GM19043 (cell line): ENCODE results near the gene GPC5.

Experiments
- ATAC-seq: cut with Tn5 transposase; IDR thresholded peaks from one replicate; pipeline ENCODE4 v1.9.1; 2021; ENCODE audit warnings: low read depth; ENCODE audit not compliant: unreplicated experiment

Gene GPC5

GRCh38 chr13:91922969-91923592 lies 524.7 kb downstream of the GPC5 start:
- ATAC-seq = no peak

GRCh38 chr13:91930687-91931086 lies 532.3 kb downstream of the GPC5 start:
- no peak for ATAC-seq

- ATAC-seq = no peak
Observed at GRCh38 chr13:91934354-91934753, 535.9 kb downstream of the GPC5 start.

- no peak for ATAC-seq
Observed at GRCh38 chr13:91946498-91947070, 548.2 kb downstream of the GPC5 start.

GRCh38 chr13:91948736-91949135 lies 550.3 kb downstream of the GPC5 start:
- no peak for ATAC-seq

GRCh38 chr13:91950803-91951202 lies 552.4 kb downstream of the GPC5 start:
- ATAC-seq = no peak

GRCh38 chr13:91955546-91956355 lies 557.3 kb downstream of the GPC5 start:
- ATAC-seq = no peak

GRCh38 chr13:91960947-91961346 lies 562.5 kb downstream of the GPC5 start:
- no peak for ATAC-seq

GRCh38 chr13:91962946-91963345 lies 564.5 kb downstream of the GPC5 start:
- no peak for ATAC-seq

GRCh38 chr13:91965511-91965910 lies 567.1 kb downstream of the GPC5 start:
- no peak for ATAC-seq

- no peak for ATAC-seq
Observed at GRCh38 chr13:91978571-91978970, 580.1 kb downstream of the GPC5 start.

- no peak for ATAC-seq
Observed at GRCh38 chr13:91986761-91987483, 588.5 kb downstream of the GPC5 start.

- ATAC-seq = no peak
Observed at GRCh38 chr13:91988331-91988730, 589.9 kb downstream of the GPC5 start.

- ATAC-seq = no peak
Observed at GRCh38 chr13:92012787-92013186, 614.4 kb downstream of the GPC5 start.

- ATAC-seq = no peak
Observed at GRCh38 chr13:92017737-92018136, 619.3 kb downstream of the GPC5 start.

- ATAC-seq = no peak
Observed at GRCh38 chr13:92028695-92029094, 630.3 kb downstream of the GPC5 start.

- no peak for ATAC-seq
Observed at GRCh38 chr13:92029641-92030040, 631.2 kb downstream of the GPC5 start.

- ATAC-seq = no peak
Observed at GRCh38 chr13:92038905-92039304, 640.5 kb downstream of the GPC5 start.

- ATAC-seq = no peak
Observed at GRCh38 chr13:92042522-92042921, 644.1 kb downstream of the GPC5 start.

GRCh38 chr13:92044351-92044750 lies 645.9 kb downstream of the GPC5 start:
- ATAC-seq = no peak

GRCh38 chr13:92054389-92054788 lies 656.0 kb downstream of the GPC5 start:
- ATAC-seq = no peak
